DMS153 (cell line): ENCODE measurements around the gene LMO7.
A peak's percentile ranks its signal among the peaks of the same experiment; 100 is the strongest.

ENCODE experiments used
- DNase-seq: peaks from one replicate; lab custom pipeline; 2025; lab: John Stamatoyannopoulos, UW

Gene LMO7

GRCh38 chr13:75843074-75843473 lies 206.9 kb downstream of the LMO7 start:
- DNase-seq = no peak

GRCh38 chr13:75843991-75844390 lies 207.9 kb downstream of the LMO7 start:
- DNase-seq = no peak

- DNase-seq = no peak
Measured at GRCh38 chr13:75847588-75847987, 211.5 kb downstream of the LMO7 start.

- DNase-seq = no peak
Measured at GRCh38 chr13:75850916-75851315, 214.8 kb downstream of the LMO7 start.

GRCh38 chr13:75855216-75855615 lies 219.1 kb downstream of the LMO7 start:
- DNase-seq = no peak

- no peak for DNase-seq
Measured at GRCh38 chr13:75855847-75856246, 219.7 kb downstream of the LMO7 start.

- DNase-seq = no peak
Measured at GRCh38 chr13:75857291-75857690, 221.2 kb downstream of the LMO7 start.

- DNase-seq = no peak
Measured at GRCh38 chr13:75860935-75861334, 224.8 kb downstream of the LMO7 start.

GRCh38 chr13:75861786-75862185 lies 225.7 kb downstream of the LMO7 start:
- DNase-seq = no peak

GRCh38 chr13:75864718-75865117 lies 228.6 kb downstream of the LMO7 start:
- no peak for DNase-seq

- no peak for DNase-seq
Measured at GRCh38 chr13:75867379-75868117, 231.4 kb downstream of the LMO7 start.

GRCh38 chr13:75869981-75870380 lies 233.9 kb downstream of the LMO7 start:
- no peak for DNase-seq

- no peak for DNase-seq
Measured at GRCh38 chr13:75870397-75870903, 234.3 kb downstream of the LMO7 start.

- no peak for DNase-seq
Measured at GRCh38 chr13:75871059-75871458, 234.9 kb downstream of the LMO7 start.

GRCh38 chr13:75872980-75873379 lies 236.8 kb downstream of the LMO7 start:
- DNase-seq = no peak

- DNase-seq = no peak
Measured at GRCh38 chr13:75873494-75873893, 237.4 kb downstream of the LMO7 start.

- no peak for DNase-seq
Measured at GRCh38 chr13:75875450-75875849, 239.3 kb downstream of the LMO7 start.

- DNase-seq = peak; percentile 20
Measured at GRCh38 chr13:75876142-75877050, 240.3 kb downstream of the LMO7 start.

- no peak for DNase-seq
Measured at GRCh38 chr13:75877071-75877470, 240.9 kb downstream of the LMO7 start.

- no peak for DNase-seq
Measured at GRCh38 chr13:75879656-75880055, 243.5 kb downstream of the LMO7 start.

GRCh38 chr13:75881109-75881775 lies 245.1 kb downstream of the LMO7 start:
- no peak for DNase-seq

GRCh38 chr13:75882261-75882660 lies 246.1 kb downstream of the LMO7 start:
- DNase-seq = no peak
